Measurements from ENCODE around the gene MST1. TPM values are rescaled to one million over a fixed set of nuclear protein-coding genes. Genes with fewer than 3 reads are reported as not detected.

MST1 gene
- total RNA-seq, 5 donors from 2014 or later (not counting 1 experiment from before 2014, with no cell fraction given), result 9.9 to 16.1 (median 12.6) TPM

- Mint-ChIP-seq H3K4me1 (no peaks in the 10 kb centered on the region), H3K27ac (no peak overlapping the region), H3K4me3 (no peak overlapping the region), H3K9me3 (no peaks in the 10 kb centered on the region), H3K27me3 (peaks cover 7 to 14% of the 10 kb centered on the region in 2 donors), H3K36me3 (peaks cover 3% of the 10 kb centered on the region)
- POLR2A ChIA-PET, result no interaction called here
- Histone ChIP-seq H3K9me3 (no peaks in the 10 kb centered on the region), H3K4me1 (ENCODE audit: control insufficient read depth in 1 of 2, extremely low read depth in 1 of 2, insufficient read depth in 2 of 2, low read length in 2 of 2) (no peaks in the 10 kb centered on the region), H3K4me3 (ENCODE audit: control insufficient read depth in 1 of 2, extremely low read depth in 1 of 2, low read length in 1 of 2) (no peak overlapping the region), H3K27ac (ENCODE audit: low read length) (no peak overlapping the region), H3K36me3 (ENCODE audit: control insufficient read depth in 2 of 2, extremely low read depth in 1 of 2, insufficient read depth in 1 of 2, low read length in 1 of 2) (no peaks in the 10 kb centered on the region), H3K27me3 (replicated peaks in 1 of 2; ENCODE audit: control insufficient read depth in 2 of 2, extremely low read depth in 1 of 2, insufficient read depth in 2 of 2, low read length in 1 of 2) (peaks cover 0 to 28% of the 10 kb centered on the region in 2 experiments)
- CTCF ChIA-PET, result no interaction called here
- DNase-seq, result no peak
- ATAC-seq (replicated peaks in 1 of 4), result no peak
- WGBS (ENCODE audit: insufficient coverage), result 100% methylated on average over 1 of the region's 3 CpGs
These were observed 54.5 kb downstream of the MST1 start for GRCh38 chr3:49634736-49635135.

Other genes starting within 250 kb of the MST1 start
- 10 to 100 TPM; 16.5 to 19.4 (median 18.1) TPM for gene DAG1, start 219.2 kb downstream of the MST1 start, total RNA-seq
- gene BSN, start 135.0 kb downstream of the MST1 start, total RNA-seq, result under 1 TPM; 0.08 to 0.44 (median 0.32) TPM
- 100 to 1,000 TPM in 4 of 5 donors, 10 to 100 TPM in 1; 82.8 to 162 (median 141) TPM for gene APEH, start 15.1 kb downstream of the MST1 start, total RNA-seq
- 10 to 100 TPM; 40.9 to 79.8 (median 72.8) TPM for gene RNF123, start 83 bp upstream of the MST1 start, total RNA-seq
- 1 to 10 TPM in 1 of 5 donors, under 1 TPM in 2, not detected in 2; 0.20 to 1.4 (median 0.26) TPM for gene AMIGO3, start 30.2 kb upstream of the MST1 start, total RNA-seq
- 10 to 100 TPM; 34.5 to 54.5 (median 39.9) TPM for gene GMPPB, start 34.5 kb upstream of the MST1 start, total RNA-seq
- 10 to 100 TPM; 31.6 to 62.2 (median 57.0) TPM for gene IP6K1, start 97.1 kb upstream of the MST1 start, total RNA-seq
- under 1 TPM in 4 of 5 donors, not detected in 1; 0.35 to 0.68 (median 0.36) TPM for gene CDHR4, start 110.4 kb upstream of the MST1 start, total RNA-seq
- 1 to 10 TPM in 4 of 5 donors, under 1 TPM in 1; 0.73 to 2.7 (median 1.8) TPM for gene INKA1, start 113.8 kb upstream of the MST1 start, total RNA-seq
- gene UBA7, start 124.5 kb upstream of the MST1 start, total RNA-seq, result 100 to 1,000 TPM; 246 to 299 (median 293) TPM
- gene TRAIP, start 167.1 kb upstream of the MST1 start, total RNA-seq, result 1 to 10 TPM; 4.0 to 5.7 (median 4.4) TPM
- gene CAMKV, start 180.4 kb upstream of the MST1 start, total RNA-seq, result under 1 TPM in 3 of 5 donors, not detected in 2; 0.18 to 0.35 (median 0.28) TPM
- gene MST1R, start 214.4 kb upstream of the MST1 start, total RNA-seq, result 1 to 10 TPM in 4 of 5 donors, under 1 TPM in 1; 0.59 to 1.6 (median 1.3) TPM
- gene MON1A, start 240.3 kb upstream of the MST1 start, total RNA-seq, result 10 to 100 TPM in 3 of 5 donors, 1 to 10 TPM in 2; 5.4 to 15.0 (median 11.7) TPM

Data from T-cell (primary cell).